Measurements from ENCODE around the gene DCC. TPM values are rescaled to one million over a fixed set of nuclear protein-coding genes. Genes with fewer than 3 reads are reported as not detected.

Gene DCC
- total and polyA plus RNA-seq, 2 of the 8 experiments (the other 6 are each of a cell fraction or from before 2014, with no cell fraction given) = 0.14 to 1.4 TPM

- no peak overlapping the region for H4K8ac ChIP-seq (ENCODE audit: extremely low read depth, insufficient read depth, low read length)
- H3K4me2 ChIP-seq (ENCODE audit: insufficient read depth in 1 of 2, low read depth in 2 of 2, low read length in 2 of 2) = no peak overlapping the region
- H3K9me3 ChIP-seq (ENCODE audit: insufficient read depth in 2 of 2, low read depth in 1 of 2, low read length in 1 of 2) = no peaks in the 10 kb centered on the region
- H4K91ac ChIP-seq (replicated peaks; ENCODE audit: insufficient read length, low read length) = no peak overlapping the region
- H2BK20ac ChIP-seq (ENCODE audit: low read length) = no peak overlapping the region
- no peak for FAIRE-seq
- no peak overlapping the region for H3K9ac ChIP-seq (replicated peaks in 1 of 4; ENCODE audit: extremely low read depth in 1 of 4, low read depth in 3 of 4, low read length in 3 of 4)
- no peak overlapping the region for H3K23ac ChIP-seq (ENCODE audit: insufficient read length)
- H2AFZ ChIP-seq (ENCODE audit: low read length) = no peak overlapping the region
- no peak overlapping the region for H3K27ac ChIP-seq (ENCODE audit: low read depth, low read length)
- no peak overlapping the region for H3K14ac ChIP-seq (ENCODE audit: insufficient read length)
- no peak overlapping the region for H3K18ac ChIP-seq (ENCODE audit: extremely low read depth, low read length)
- WGBS, 2 experiments (ENCODE audit: extremely low coverage in 1 of 2, insufficient coverage in 1 of 2, insufficient read length in 1 of 2, insufficient replicate concordance in 2 of 2, low coverage in 1 of 2, low lambda C conversion rate in 2 of 2, missing lambda C conversion rate in 1 of 2) = 91% methylated on average over 5 of the region's 5 CpGs; no CpG with 5 or more reads in 1 of the 2 experiments
- H3K4me1 ChIP-seq (replicated peaks in 1 of 4; ENCODE audit: control insufficient read depth in 3 of 4, insufficient read depth in 4 of 4, low read length in 3 of 4) = no peaks in the 10 kb centered on the region
- H2AK5ac ChIP-seq (ENCODE audit: low read depth, low read length) = no peak overlapping the region
- H2BK5ac ChIP-seq (ENCODE audit: low read depth, low read length) = no peak overlapping the region
- H3K23me2 ChIP-seq (ENCODE audit: low read depth, low read length) = no peaks in the 10 kb centered on the region; the same call in 1 of the 2 replicates
- H3K56ac ChIP-seq (replicated peaks; ENCODE audit: insufficient read length, low read depth, low read length) = no peak overlapping the region
- peaks cover 0 to 3% of the 10 kb centered on the region in 2 experiments for H4K20me1 ChIP-seq (replicated peaks in 1 of 2; ENCODE audit: control insufficient read depth in 1 of 2, insufficient read depth in 2 of 2, low read length in 2 of 2)
- no peaks in the 10 kb centered on the region for H3K36me3 ChIP-seq (ENCODE audit: control insufficient read depth in 2 of 4, insufficient read depth in 4 of 4, low read length in 3 of 4)
- H3K79me1 ChIP-seq (ENCODE audit: low read depth, low read length) = no peaks in the 10 kb centered on the region
- no peak overlapping the region for H2BK15ac ChIP-seq (ENCODE audit: low read length)
- H4K5ac ChIP-seq (ENCODE audit: insufficient read length, low read depth, low read length) = no peak overlapping the region
- H3K4me3 ChIP-seq (ENCODE audit: extremely low read depth in 1 of 4, insufficient read depth in 2 of 4, low read depth in 3 of 4, low read length in 4 of 4) = no peak overlapping the region
- ChIA-PET CTCF (ENCODE audit: partially characterized antibody) (interaction anchor here (1.0 kb wide), 1 partner anchor 11 kb away, joined by 3 read pairs; no protein-coding TSS in a partner anchor), POLR2A (ENCODE audit: partially characterized antibody) (no interaction called here)
- no peak overlapping the region for H2BK120ac ChIP-seq (replicated peaks; ENCODE audit: low read depth, low read length)
- H3K79me2 ChIP-seq (ENCODE audit: control insufficient read depth in 1 of 2, insufficient read depth in 2 of 2, low read length in 2 of 2) = no peaks in the 10 kb centered on the region
- no peak overlapping the region for H2BK12ac ChIP-seq (ENCODE audit: low read depth, low read length)
- H3K4ac ChIP-seq (replicated peaks; ENCODE audit: insufficient read length, low read depth, low read length) = no peak overlapping the region
- DNase-seq (ENCODE audit: low read depth in 1 of 2, low spot score in 2 of 2) = no peak
- H3K27me3 ChIP-seq (replicated peaks in 1 of 4; ENCODE audit: control insufficient read depth in 3 of 4, extremely low read depth in 1 of 4, insufficient read depth in 3 of 4, low read length in 3 of 4) = no peaks in the 10 kb centered on the region
- TF ChIP-seq CHD1 (IDR thresholded peaks at IDR 0.05; ENCODE audit: low read depth, low read length) (no peak), JUND (IDR thresholded peaks at IDR 0.05; ENCODE audit: low read length) (no peak), SIRT6 (IDR thresholded peaks at IDR 0.05; ENCODE audit: low read length) (no peak), KDM5A (IDR thresholded peaks at IDR 0.05; ENCODE audit: low read length) (no peak), HDAC6 (IDR thresholded peaks at IDR 0.05; ENCODE audit: low read depth, low read length) (no peak), SUZ12 (IDR thresholded peaks at IDR 0.05; ENCODE audit: low read length) (no peak), SIN3A (conservative IDR thresholded peaks at IDR 0.05 in 1 of 2, IDR thresholded peaks at IDR 0.05 in 1 of 2; ENCODE audit: low read depth in 1 of 2, low read length in 2 of 2) (no peak), SIX5 (IDR thresholded peaks at IDR 0.05; ENCODE audit: low read depth, low read length) (no peak), NRF1 (IDR thresholded peaks at IDR 0.05; ENCODE audit: low read depth, low read length) (no peak), CHD2 (IDR thresholded peaks at IDR 0.05; ENCODE audit: low read length) (no peak), SAP30 (IDR thresholded peaks at IDR 0.05; ENCODE audit: insufficient read depth, insufficient replicate concordance, low read length) (no peak), JUN (IDR thresholded peaks at IDR 0.05; ENCODE audit: low read depth, low read length) (no peak)
- TF ChIP-seq, protein P1, sequence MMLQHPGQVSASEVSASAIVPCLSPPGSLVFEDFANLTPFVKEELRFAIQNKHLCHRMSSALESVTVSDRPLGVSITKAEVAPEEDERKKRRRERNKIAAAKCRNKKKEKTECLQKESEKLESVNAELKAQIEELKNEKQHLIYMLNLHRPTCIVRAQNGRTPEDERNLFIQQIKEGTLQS (IDR thresholded peaks at IDR 0.05; ENCODE audit: insufficient read depth, low read depth, low read length) = no peak
Observed at GRCh38 chr18:52701219-52701935, 361.4 kb downstream of the DCC start.

Data from H1 (cell line).